SHP77 (cell line): Measurements from ENCODE around the gene PRRT1.
"Not testable (repeated sequence)": the region's sequence is repeated elsewhere in the genome, so short reads cannot be mapped to it uniquely, and the experiment has no call there.

Source experiments
- DNase-seq, 2 experiments: peaks; one replicate each; lab custom pipeline; 2025; lab: John Stamatoyannopoulos, UW

The PRRT1 gene

DNA sequence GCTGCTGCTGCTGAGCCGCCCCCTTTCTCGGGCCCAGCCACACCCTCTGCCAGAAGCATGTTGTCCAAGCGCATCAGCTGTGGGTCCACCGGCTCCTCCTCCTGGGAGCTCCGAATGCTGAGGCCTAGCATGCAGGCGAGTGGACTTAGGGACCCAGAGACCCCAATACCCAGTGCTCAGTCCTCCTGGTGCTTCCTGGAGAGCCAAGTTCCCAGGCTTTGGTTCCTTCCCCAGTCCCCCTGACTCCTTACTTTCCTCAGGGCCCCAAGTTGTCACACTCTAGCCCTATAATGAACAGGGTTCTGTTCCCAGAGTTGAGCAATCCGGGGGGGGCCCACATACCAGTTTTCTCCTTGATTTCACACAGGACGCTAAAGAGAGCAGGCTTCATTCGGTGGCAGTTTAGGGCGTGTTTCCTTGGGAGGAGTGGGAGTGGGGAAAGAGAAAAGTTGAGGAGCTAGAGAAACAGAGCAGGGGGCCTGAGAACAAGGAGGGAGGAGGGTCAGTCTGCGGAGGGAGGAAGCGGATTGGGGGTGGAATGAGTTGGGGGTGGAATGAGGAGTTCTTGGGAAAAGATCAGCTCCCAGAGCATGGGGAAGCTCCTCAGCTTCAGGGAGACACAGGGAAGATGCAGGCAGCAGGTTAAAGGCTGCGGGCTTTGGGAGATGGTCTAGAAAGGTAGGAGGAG lies 36.8 kb upstream of the PRRT1 start:
- DNase-seq = no peak

DNA sequence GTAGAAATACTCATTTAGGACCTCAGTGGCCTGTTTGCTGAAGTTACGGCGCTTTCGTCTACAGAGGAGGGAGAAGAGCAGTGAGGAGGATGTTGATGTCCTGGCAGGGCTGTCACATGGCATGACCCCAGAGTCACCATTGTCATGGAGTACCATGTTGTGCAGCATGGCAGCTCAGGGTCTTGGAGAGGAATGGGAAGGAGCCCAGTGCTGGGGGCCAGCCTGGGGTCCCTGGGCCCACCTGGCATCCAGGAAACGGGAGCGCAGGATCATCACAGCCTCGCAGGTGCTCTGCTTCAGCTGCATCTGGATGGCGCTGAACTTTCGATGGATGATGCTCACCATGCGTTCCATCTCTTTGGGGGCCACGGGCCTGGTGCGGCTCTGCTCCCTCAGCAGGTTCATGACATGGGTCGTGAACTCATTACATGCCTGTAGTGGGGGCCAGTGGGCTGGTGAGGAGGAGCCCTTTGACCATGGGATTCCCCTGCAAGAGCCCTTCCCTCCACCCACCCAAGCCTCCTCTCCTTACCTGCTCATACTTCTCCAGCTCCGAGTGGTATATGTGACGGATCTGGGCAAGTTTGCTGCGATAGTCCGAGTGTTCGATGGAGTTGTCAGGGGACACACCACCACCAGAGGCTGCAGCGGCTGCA lies 36.1 kb upstream of the PRRT1 start:
- not testable (repeated sequence) for DNase-seq

DNA sequence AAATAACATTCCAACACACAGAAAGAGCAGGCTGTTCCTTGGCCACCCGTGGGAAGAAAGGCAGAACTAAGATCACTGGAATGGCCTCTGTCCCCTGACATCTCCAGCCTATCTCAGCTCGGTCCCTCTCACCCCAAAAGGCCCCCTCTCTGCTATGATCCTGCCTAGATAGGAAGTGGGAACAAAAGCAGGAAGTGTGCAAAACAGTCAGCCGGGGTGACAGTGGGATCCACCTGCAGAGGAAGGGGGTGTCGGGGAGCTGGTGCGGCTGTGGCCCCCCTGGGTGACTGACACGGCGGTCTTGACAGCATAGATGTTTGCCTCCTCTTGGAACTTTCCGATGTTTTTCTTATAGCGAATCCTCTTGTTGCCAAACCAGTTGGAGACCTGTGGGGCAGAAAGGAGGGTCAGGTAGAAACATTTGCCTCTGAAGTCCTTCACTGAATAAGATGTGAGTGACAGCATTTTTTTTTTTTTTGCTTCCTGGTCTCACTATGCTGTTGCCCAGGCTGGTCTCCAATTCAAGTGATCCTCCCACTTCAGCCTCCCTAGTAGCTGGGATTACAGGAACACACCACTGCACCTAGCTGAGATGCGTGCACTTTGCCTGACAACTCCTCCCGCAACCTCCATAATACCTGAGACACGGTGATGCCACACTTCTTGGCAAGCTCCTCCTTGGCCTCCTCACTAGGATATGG lies 35.4 kb upstream of the PRRT1 start:
- DNase-seq = no peak

DNA sequence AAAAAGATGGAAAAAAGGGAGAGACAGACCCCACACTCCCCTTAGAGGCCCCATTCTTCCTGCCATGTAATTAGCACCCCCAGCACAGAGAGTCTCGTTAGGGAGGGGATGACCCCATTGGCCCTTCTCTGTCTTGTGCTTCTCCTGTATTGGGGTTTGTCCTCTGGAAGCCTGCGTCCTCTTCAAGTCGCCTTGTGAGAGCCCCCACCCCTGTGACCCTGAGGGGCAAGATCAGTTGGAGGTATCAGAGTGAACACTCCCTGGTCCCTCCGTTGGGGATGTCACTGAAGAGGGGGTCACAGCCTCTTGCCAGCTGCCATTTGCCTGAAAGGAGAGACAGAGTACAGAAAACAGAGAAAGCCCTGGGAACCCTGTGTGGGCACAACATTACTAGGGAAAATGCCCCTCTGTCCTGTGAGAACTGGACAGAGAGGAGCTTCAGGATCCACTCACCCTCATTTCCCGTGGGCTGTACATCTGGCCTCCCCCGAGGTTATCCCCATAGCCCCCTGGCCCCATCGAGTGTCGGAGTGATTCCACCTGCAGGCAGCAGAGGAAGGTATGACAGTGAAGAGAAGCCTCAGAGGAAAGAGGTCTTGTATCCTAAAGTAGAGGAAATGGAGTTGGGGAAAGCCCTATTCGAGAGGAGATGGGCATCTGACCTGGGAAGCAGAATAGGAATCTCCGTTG lies 34.6 kb upstream of the PRRT1 start:
- DNase-seq = not testable (repeated sequence)

DNA sequence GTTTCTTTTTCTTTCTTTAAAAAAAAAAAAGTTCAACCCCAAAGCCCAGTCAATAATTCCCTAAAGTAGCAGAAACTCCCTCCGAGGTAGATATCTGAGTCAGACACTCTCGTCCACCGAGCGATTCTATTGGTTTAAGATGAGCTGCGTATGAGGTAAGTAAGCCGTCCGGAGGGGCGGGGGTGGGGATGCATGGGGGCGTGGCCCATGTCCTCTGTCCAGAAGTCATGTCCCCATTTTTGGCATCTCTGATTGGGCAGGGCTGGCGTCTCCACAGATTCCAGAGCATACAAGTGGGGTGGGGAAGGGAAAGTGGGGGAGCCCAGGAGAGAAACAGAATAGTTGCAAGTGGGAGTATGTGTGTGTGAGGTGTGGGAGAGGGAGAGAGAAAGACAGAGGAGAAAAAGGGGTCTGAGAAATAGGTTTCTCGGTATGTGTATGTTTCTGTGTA lies 34.0 kb upstream of the PRRT1 start:
- DNase-seq = not testable (repeated sequence)

DNA sequence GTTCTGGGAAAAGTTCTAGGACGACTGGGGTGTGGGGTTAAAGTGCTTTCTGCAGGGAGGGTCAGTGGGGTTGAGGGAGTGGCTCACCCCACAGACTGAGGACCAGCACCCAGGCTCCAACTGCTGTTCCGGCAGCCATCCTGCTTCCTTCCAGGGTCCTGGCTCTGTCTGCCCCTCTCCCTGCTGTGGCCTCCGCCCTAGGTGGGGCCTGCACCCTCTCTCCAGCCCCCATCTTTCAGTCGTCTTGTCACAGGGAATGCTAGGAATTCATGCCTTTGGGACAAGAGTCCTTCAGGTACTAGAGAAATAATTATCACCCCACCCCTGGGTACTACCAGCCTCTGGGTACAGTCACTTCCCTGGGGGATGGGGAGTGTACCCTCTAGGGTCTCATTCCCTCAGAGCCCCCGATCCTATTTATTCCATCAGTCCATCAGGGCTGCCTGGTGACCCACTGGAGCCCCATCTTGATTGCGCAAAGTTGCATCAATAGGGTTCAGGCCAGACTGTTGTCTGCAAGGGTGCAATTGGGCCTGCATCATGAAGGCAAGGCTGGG lies 32.4 kb upstream of the PRRT1 start, which contains the start of gene AGER:
AGER (minus strand) TSS at position 170 of the 557 bp plus-strand sequence; CDS start at position 139, 31 bp downstream.
- DNase-seq = no peak

DNA sequence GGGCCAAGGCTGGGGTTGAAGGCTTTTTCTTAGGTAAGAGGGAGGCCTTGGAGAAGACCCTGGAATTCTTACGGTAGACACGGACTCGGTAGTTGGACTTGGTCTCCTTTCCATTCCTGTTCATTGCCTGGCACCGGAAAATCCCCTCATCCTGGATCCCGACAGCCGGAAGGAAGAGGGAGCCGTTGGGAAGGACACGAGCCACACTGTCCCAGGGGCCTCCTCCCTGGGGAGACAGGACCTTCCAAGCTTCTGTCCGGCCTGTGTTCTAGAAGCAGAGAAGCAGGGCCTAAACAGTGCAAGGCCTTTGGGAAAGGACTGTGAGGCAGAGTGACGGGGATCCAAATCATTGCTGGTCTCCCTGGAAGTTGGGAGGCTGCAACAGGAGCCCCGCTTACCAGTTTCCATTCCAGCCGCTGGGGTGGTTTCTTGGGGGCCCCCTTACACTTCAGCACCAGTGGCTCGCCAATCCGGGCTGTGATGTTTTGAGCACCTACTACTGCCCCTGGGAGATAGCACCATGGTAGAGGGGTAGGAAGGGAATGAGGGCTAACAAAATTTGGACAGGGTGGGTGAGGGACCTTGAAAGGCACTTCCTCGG lies 31.8 kb upstream of the PRRT1 start:
- no peak for DNase-seq

DNA sequence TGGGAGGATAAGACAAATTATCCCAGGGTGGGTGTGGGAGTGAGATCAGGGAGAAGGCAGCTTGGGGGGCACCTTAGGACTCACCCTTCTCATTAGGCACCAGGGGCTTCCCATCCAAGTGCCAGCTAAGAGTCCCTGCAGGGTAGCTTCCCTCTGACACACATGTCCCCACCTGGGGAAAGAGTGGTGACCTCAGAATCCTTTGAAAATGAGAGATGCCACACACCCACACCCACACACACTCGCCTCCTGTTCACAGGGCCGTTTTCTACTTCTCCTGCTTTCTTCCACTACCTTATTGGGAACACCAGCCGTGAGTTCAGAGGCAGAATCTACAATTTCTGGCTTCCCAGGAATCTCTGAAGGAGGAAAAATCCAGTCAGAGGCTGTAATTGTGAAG lies 31.3 kb upstream of the PRRT1 start:
- DNase-seq = no peak

DNA sequence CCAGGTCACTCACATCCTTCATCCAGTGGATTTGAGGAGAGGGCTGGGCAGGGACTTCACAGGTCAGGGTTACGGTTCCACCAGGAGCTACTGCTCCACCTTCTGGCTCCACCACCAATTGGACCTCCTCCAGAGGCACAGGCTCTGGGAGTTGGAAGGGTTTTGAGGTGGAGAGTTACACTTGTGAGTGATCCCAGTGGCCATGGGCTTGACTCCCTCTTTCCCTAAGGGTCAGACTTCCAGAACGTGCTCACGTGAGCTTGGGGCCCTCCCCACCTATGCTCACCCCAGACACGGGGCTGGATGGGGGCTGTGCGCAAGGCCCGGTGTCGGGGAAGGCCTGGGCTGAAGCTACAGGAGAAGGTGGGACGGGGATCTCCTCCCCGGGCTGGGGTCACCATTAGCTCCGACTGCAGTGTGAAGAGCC lies 30.8 kb upstream of the PRRT1 start:
- no peak for DNase-seq

DNA sequence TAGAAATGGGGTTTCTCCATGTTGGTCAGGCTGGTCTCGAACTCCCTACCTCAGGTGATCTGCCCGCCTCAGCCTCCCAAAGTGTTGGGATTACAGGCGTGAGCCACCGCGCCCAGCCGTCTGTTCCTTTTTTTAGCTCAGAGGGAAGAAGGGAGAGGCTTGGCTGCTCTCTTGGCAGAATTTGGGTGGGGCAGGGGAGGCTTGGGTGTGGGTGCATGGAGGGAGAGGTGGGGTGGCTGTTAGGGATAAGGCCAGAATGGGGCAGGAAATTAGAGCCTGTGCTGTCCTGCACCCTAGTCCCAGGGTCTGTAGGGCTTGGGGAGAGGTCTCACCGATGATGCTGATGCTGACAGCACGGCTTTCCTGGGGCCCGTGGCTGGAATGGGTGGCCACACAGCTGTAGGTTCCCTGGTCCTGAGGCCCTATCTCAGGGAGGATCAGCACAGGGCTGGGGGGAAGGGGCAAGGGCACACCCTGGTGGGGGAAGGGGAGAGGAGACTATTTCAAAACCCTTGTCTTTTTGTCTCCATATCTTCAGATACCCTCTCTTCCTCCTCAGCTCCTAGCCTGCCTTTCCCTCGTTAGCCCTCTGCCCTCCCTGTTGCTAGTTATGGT lies 30.3 kb upstream of the PRRT1 start:
- DNase-seq = no peak

DNA sequence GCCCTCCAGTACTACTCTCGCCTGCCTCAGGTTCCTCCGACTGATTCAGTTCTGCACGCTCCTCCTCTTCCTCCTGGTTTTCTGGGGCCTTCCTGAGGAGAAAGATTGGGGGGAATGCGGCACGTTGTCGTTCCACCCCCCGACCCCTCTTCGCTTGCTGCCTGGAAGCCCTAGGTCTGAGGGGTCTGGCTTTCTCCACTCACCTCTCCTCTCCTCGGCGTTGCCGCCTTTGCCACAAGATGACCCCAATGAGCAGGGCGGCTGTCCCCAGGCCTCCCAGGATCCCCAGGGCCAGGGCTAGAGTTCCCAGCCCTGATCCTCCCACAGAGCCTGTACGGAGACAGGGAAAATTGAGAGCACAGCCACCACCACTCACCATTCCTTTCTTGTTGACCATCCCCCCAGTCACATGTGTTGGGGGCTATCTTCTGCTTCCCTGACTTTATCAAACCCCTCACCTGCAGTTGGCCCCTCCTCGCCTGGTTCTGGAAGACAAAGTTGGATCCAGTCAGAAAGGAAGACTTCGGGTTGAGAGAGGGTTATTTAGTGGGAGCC lies 29.5 kb upstream of the PRRT1 start:
- DNase-seq = no peak

DNA sequence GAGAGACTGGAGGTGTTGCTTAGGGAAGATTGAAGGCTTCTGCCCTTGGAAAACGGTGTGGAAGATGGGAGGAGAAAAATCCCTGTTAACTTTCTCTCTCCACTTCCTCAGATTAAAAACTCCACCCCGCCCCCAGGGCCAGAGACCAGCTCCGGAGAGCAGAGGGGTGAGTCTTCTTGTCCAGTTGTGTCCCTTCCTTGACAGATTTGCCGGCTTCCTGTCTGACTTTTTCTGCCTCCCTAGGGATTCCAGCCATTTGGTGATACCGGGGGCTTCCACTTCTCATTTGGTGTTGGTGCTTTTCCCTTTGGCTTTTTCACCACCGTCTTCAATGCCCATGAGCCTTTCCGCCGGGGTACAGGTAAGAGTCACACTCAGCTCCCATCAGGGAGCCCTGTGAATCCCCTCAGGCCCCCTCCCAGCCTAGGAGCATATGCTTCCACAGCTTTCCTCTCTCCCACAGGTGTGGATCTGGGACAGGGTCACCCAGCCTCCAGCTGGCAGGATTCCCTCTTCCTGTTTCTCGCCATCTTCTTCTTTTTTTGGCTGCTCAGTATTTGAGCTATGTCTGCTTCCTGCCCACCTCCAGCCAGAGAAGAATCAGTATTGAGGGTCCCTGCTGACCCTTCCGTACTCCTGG lies 28.1 kb upstream of the PRRT1 start:
- no peak for DNase-seq

DNA sequence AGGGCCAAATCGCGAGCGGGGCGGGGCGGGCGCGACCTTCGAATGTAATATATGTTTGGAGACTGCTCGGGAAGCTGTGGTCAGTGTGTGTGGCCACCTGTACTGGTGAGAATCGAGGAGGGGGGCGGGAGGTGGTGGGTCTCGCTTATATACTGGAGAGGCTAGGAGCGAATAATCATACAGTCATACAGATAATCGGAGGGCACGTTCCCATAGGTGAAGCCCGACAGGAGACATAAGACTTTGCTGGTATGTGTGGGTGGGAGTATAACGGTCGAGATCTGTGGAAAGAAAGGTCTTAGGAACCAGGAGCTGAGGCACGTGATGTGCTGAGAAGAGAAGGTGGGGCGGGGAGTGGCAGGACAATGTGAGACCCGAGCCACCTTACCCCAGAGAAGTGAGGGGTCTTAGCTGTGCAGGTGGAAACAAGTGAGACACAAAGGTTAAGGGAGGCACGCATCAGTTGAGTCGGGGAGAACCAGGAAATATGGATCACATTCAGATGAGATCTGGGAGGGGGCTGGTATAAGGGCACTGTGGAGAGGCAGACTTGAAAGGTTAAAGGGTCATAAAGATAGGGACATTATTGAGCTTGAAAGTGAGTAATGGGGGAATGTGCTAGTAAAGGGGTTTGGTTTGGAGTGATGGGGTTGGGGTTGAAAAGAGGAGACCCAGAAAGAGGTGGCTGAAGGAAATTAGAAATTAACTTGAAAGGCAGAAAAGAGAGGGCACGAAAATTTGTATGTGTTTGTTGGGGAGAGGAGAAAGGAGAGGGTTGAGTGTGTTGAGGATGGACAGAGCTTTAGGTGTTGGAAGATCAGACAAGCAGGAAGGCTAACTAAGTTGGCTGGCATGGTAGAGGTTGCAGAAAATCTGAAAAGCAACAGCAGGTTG lies 27.1 kb upstream of the PRRT1 start:
- DNase-seq = no peak

DNA sequence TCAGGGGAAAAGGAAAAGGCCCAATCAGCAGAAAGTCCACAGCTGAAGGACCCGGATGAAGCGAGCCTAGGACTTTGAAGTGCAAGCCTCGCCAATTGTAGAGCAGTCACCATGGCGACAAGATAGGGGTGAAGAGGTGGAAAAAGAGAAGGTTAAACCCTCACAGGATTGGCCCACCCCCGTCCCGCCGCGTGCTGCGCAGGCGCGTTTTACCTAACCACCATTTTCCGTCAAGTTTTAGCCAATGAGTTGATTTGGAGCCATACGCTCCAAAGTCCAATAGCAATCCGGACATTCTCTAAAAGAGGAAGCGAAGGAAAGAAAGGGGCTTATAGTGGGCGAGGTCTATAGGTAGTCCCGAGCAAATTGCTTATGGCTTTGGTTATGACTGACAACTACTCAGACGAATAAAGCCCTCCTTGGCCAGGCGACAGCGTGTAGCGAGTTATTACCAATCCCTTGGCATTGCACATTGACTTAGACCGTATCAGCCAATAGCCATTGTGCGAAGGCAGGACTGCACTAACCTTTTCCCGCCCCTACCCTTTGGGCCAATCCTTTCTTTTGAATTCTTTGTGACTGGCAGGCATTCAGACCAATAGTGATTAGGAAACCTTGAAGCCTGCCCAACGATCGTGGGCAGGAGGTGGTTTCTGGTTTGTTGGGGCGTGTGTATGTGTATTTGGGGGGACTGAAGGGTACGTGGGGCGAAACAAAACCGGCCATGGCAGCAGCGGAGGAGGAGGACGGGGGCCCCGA lies 26.2 kb upstream of the PRRT1 start, which contains the start of gene RNF5:
RNF5 (plus strand) TSS at position 618 of the 759 bp plus-strand sequence; CDS start at position 725, 107 bp downstream.
- peak; percentile 98 to 99 for DNase-seq

DNA sequence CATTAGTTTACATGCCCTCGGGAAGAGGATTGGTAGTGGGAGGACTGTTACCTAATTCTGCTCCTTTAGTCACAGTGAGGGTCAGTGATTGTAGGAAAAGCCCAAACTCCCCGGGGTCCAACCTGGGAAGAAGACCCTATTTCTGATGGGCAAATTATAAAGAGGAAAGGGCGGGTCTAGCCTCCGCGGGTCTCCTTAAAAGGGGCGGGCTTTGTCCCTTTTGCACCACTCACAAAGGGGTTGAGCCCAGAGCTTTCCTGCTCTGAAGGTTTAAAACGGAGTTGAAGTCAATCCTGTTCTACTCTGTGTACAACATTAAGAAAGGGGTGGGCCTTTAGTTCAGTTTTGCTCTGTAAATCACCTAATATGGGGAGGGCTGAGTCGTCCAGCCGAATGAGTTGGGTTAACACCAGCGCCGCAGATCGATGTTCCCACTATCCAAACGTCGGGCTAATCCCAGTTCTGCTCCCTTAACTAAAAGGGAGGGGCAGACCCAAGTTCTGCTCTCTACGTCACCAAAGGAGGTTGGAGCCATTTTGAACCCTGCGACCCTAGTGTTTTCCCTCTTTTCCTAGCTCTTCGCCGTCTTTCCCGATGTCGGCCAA lies 25.5 kb upstream of the PRRT1 start:
- DNase-seq = peak; percentile 78 to 79

DNA sequence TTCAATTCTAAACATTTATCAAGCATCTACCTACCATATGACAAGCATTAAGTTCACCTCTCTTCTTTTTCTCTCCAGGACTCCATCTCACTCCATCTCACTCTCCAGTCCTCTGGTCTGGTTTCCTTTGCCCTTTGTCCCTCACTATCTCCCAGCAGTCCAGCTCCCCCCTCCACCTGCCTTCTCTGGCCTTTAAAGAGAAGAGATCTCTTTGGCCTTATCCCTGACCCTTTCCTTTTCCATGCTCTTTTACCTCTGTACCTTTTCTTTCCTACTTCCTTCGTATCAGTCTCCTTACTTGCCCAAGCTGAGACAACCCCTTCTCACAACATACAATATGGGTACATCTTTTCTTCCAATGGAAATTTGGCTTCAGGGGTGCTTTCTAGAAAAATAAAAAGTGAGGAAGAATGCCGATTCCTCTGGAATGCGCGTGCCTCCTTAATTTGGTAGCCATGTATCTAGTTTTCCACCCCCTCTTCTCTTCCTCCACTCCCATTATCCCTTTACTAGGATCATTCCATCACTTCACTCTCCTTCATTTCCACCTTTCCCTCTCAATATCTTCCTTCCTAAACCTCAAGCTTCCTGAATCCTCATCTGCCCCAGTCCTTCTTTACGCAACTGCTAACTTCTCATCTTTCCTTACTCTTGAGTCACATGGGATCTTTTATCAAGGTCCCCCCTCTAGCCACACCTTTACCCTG lies 24.9 kb upstream of the PRRT1 start:
- no peak for DNase-seq
